GM10847 (cell line): ENCODE results near the gene NPAS4.

ENCODE experiments used
- POLR2A ChIP-seq: IDR thresholded peaks from 2 replicates; pipeline ENCODE4 v1.6.1; 2011; ENCODE audit not compliant: insufficient read length; ENCODE audit errors: extremely low read depth

NPAS4 gene

DNA sequence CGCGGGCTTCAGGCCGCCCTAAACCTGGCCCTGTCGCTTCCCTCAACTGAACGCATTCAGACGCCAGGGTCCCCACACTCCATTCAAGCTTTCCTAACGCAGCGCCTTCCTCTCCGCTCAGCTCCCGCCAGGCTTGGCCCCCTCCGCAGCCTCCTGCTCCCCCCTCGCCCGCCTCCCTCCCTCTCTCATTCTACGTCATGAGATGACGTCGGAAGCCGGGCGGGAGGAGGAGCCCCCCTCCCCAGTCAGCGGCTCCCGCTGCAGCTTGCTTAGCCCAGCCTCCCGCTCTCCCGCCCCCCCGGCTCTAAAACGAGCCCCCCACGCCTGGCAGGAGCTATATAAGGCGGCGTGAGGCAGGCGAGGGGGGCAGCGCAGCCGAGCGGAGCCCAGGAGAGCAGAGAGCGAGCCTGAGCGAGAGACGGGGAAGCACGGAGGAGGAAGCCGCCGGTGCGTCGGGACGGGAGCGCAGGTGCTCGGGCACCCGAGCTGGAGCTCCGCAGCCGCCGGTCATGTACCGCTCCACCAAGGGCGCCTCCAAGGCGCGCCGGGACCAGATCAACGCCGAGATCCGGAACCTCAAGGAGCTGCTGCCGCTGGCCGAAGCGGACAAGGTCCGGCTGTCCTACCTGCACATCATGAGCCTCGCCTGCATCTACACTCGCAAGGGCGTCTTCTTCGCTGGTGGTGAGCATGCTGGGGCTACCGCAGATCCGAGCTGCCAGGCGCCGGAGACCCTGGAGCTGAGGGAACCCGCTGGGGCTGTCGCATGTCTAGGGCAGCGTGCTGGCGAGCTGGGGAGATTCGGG, at the start of gene NPAS4:
TSS of gene NPAS4 (plus strand) at position 365 of the 806 bp plus-strand sequence. CDS start at position 510, 145 bp downstream.
- no peak for TF ChIP-seq POLR2A

DNA sequence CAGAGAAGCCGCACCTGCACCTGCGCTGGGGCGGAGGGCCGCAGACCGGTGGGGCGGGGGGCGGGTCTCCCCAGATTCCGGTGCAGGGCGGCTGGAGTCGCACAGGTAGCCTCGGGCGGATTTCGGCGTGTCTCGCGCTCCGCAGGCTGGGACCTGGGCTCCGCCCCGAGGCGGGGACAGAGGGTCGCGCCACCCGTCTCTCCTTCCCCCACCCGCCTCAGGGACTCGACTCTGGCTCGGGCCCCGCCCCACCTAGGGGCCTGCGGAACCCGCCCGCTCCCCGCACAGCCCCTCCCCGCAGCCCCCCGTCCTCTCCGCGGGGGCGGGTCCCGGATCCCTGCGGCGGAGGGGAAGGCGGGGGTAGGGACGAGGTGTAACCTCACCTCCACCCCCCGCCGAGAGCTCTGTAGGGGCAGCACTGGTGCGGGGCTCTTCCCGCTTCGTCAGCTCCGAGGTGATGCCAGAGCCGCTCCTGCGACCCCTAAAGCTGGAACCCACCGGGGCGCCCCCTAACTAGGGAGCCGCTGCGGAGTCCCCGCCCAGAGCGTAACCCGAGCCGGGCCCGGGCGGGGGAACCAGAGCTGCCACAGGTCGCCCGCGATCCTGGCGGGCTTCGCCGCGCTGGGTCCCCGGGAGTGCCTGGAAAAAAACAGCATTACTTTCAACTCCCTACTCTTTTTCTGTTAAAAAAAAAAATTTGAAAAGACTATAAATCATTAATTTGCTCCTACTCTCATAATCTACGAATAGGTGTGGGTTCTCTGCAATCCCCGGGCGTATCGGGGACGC, 49.0 kb upstream of the NPAS4 start, which contains the start of gene SLC29A2:
TSS of gene SLC29A2 (minus strand) at position 134 of the 789 bp plus-strand sequence. CDS start 169 bp downstream, outside the sequence.
- no peak for TF ChIP-seq POLR2A

DNA sequence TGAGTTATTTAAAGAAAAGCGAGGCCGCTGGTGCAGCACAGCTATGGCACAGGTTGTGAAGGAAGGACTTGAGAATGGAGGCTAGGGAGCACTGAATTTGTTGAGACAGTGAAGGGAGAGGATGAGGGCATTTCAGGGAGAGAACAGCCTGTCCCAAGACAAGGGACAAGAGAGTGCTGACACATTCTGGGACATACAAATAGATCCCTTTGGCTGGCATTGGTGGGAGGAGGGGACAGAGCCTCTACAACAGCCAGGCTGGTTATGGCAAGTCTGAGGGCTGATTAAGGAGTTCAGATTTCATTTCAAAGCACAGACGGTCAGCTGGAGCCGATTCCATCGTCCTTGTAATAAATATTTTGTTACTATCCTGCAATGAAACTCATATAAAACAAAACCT, 47.6 kb upstream of the NPAS4 start:
- TF ChIP-seq POLR2A = no peak

DNA sequence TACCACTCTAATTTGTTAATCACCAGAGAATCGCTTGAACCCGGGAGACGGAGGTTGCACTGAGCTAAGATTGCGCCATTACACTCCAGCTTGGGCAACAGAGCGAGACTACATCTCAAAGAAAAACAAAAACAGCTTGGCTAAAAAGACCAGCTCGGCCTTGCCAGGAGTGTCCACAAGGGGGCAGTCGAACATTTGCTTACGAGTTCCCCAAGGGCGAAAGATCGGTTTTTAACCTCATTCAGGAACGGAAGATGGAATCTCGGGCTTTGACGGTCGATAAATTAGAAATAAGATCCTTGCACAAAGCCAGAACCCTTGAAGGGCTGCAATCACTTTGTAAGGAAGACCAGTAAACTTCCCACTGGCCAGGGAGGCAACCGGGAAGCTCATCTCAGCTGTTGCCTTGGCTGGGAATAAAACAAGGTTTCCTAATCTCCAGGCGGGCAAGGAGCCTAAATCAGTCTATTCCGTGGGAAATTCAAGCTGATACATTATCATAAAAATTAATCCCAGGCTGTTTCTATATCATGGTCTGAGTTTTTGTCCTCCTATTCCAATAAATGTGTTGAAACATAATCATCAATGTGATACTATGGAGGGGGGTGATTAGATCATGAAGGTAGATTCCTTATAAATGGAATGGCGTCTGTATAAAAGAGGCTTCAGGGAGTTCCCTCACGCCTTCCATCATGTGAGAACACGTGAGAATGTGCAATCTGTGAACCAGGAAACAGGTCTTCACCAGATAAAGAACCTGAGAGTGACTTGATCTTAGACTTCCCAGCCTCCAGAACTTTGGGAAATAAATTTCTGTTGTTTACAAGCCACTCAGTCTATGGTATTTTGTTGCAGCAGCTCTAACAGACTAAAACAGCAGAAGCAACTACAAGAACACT, 34.4 kb upstream of the NPAS4 start:
- TF ChIP-seq POLR2A = no peak

DNA sequence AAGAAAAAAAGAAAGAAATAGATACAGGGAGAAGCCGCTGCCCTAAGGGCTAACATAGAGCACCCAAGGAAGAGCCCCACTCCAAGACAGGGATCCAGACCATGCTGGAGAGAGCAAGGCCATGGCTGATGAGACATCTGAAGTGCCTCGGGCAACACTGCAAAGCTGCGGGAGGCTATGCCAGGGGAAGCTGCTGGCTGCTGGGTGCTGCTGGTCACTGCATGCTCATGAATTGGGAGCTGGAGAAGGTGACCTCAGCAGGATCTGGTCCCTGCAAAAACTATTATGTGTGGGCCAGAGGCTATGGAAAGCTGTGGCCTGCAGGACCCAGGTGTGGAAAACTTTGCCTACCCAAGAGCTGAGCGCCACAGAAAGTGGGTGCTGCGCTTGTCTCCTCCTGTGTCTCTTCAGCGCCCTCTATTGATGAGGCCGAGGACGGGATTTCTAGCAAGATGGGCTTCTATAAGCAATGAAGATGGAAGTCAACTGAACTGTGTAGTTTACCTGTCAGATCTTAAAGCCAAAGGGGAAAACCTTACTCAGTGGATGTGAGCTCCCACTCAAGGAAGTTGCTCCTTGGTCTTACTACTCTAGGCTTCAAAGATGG, 32.0 kb upstream of the NPAS4 start:
- no peak for TF ChIP-seq POLR2A

DNA sequence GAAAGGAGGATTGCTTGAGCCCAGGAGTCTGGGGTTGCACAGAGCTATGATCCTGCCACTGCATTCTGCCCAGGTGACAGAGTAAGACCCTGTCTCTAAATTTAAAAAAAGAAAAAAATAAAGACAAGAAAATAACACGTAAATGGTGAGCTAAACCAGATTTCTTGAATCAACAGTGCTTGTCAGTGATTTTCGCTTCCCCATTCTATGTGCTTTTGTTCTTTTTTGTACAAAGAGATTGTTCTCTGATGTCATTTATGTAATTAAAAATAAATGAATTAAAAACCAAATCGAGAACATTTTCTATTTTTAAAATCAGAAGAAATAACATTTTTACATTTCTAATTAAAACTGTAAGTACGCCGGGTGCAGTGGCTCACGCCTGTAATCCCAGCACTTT, 29.5 kb upstream of the NPAS4 start:
- TF ChIP-seq POLR2A = no peak

DNA sequence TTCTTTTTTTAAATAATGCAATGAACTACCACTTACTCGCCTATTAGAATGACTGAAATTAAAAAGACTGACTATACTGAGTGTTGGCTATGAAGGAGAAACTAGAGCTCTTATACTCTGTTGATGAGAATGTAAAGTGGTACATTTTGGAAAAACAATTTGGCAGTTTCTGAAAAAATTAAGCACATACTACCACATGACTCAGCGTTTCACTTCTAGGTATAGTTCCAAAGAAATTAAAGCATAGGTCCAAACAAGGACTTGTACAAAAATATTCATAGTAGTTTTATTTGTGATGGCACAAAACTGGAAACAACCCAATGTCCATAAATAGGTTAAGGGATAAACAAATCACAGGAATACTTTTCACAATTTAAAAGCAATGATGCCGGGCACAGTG, 26.9 kb upstream of the NPAS4 start:
- no peak for TF ChIP-seq POLR2A

DNA sequence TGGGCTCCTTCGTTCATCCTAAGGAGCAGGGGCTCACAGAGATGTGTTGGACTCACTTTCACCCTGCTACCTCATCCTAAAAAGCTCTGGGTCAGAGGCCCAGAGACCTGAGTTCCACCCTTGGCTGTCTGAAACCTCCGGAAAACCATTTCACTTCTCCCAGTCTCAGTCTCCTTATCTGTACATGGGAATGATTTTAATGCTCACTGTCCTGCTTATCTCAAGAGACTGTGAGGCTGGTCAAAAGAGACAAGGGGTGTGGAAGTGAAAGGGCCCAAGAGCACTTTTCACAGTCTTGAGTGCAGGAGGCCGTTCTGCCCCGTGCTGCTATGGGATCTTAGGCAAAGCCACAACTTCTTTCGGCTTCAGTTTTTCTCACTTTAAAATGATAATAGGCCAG, 13.2 kb upstream of the NPAS4 start:
- no peak for TF ChIP-seq POLR2A

DNA sequence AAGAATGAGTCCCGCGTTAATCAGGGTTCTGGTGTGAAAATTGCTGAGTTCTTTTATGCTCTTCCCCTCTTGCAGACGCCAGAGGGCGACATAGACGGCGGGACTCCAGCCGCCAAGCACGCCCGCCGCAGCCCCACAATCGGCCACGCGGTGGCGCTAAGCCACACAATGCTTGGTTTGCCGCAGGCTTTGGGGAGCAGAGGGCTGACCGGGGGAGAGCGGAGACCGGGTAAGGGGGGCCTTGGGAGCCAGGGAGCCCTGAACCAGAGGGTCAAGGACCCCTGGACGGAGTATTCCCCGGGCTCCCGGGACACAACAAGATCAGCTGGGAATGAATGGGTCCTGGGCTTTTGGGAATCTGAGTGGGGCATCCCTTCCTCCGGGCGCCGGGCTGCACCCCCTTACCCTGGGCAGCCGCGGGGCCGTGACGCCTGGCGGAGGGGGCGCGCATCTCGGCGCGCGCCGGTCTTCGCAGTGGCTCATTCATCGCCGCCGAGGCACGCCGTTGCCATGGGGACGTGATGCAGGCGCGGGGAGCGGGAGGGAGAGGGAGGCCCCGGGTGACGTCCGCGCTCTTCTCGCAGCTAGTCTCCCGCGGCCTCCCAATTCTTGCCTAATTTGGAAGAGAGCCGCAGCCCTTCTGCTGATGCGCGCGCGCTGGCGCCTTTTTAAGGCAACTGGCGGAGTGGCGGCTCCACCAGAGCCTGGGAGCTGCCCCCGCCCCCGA, 12.2 kb upstream of the NPAS4 start:
- no peak for TF ChIP-seq POLR2A

DNA sequence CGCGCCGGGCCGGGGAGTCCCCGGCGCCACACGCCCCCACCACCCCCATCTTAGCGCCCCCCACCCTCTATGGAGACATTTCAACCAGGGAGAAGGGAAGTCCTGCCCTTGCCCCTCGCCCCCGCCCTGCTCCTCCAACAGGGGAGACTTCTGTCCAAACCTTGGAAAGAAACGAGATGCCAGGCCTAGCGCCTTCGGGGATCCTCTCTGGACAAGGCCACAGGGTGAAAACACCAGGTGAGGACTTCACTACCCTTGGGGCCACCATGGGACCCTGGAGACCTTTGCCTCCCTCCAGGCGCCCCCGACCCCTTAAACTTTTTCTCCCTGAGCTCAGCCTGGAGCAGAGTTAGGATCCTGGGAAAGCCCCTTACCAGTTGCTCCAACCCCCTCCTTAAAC, 11.6 kb upstream of the NPAS4 start:
- TF ChIP-seq POLR2A = no peak

DNA sequence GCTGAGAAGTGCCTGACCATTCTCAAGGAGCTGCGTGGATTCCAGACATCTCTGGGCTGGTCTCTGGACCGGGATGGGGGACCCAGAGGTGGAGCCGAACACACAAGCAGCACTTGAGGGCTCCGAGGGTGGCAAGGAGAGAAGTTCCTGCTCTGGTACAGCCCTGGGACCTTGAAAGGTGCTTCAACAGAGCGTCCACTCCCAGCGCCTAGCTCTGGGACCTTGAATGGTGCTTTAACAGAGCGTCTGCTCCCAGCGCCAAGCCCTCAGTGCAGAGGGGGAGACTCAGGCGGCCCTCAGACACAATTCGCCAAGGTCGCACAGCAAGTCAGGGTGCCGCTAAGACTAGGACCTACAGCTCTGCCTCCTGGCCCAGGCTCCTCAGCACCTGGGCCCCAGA, 10.6 kb upstream of the NPAS4 start:
- TF ChIP-seq POLR2A = no peak

DNA sequence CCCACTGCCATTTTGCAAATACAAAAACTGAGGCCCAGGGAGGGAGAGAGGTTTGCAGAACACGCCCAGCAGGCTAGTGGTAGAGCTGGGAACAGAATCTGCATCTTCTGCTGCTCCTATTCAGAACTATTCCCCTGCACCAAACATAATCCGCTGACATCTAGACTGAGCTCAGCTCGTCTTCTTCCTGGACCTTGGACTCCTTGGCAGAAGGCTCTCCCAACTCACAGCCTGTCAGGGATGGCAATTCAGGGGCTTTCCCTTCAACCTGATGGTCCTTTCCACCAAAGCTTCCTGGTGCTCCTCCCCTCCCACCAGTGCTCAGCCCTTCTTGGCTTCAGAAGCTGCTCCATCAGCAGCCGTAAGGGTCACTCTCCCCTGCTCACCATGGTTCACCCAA, 9.5 kb upstream of the NPAS4 start:
- no peak for TF ChIP-seq POLR2A

DNA sequence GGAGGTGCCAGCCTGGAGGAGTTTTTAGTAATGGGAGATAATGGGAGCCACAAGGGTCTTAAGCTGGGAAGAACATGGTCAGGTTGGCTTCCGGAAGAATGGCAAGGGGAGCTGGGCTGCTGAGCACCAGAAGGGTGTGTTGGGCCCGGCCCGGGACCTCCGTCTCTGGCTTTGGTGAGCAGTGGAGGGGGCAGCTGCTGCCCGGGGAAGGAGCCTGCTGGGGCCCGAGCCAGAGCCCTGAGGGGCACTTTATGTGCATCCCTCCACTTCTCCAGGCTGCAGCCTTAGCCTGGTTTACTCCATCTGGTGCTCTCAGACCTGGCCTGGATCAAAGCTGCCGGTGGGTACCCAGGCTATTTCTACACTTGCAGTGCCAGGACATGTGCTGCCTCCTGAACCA, 8.7 kb upstream of the NPAS4 start:
- no peak for TF ChIP-seq POLR2A

DNA sequence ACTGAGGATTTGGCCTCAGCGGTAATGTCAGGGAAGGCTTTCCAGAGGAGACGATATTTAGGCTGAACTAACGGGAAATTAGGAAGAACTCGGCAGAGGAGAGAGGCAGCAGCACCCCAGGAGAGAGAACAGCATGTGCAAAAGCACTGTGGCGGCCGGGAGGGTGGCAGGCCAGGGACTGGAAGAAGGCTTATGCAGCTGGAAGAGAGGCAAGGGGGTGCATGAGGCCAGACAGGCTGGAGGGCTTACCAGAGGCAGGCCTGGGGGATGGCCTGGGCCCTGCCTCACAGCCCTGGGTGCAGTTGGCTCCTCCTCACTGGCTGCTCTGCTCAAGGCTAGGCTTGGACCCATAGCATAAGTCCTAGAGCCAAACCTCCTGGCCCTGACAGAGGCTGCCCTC, 7.7 kb upstream of the NPAS4 start:
- no peak for TF ChIP-seq POLR2A
